Naive B cell (primary cell): Measurements from ENCODE around the gene MAPT. TPM values are rescaled to one million over a fixed set of nuclear protein-coding genes. Genes with fewer than 3 reads are reported as not detected.
A peak's percentile ranks its signal among the peaks of the same experiment; 100 is the strongest.

ENCODE experiments used
- ATAC-seq, 2 donors: fragments of 150-1000 bp; cut with Tn5 transposase; 2 replicates each; pipeline ENCODE4 v1.10.0; 2021; ENCODE audit warnings: low read depth in 2 of 2, mild to moderate bottlenecking in 2 of 2, moderate library complexity in 2 of 2
- DNase-seq: peaks from one replicate; pipeline ENCODE4 v3.0.0; 2022
- H3K27ac Mint-ChIP-seq, 6 donors: one replicate each; pipeline ENCODE4 v1.8.0; 2020 to 2022; ENCODE audit warnings: mild to moderate bottlenecking in 6 of 6, mixed read lengths in 6 of 6, moderate library complexity in 5 of 6, inconsistent platforms in 2 of 6
- H3K27me3 Mint-ChIP-seq, 3 donors: one replicate each; pipeline ENCODE4 v1.8.0; 2021 to 2022; ENCODE audit warnings: mixed read lengths in 3 of 3, mild to moderate bottlenecking in 1 of 3
- H3K36me3 Mint-ChIP-seq, 2 donors: one replicate each; pipeline ENCODE4 v1.8.0; 2020 to 2022; ENCODE audit warnings: mixed read lengths in 2 of 2, inconsistent platforms in 1 of 2, mild to moderate bottlenecking in 1 of 2
- H3K4me1 Mint-ChIP-seq, 3 donors: one replicate each; pipeline ENCODE4 v1.8.0; 2020 to 2022; ENCODE audit warnings: mixed read lengths in 3 of 3, inconsistent platforms in 1 of 3, mild to moderate bottlenecking in 1 of 3, moderate library complexity in 1 of 3
- H3K4me3 Mint-ChIP-seq, 8 donors: one replicate each; pipeline ENCODE4 v1.8.0; 2020 to 2022; ENCODE audit warnings: mild to moderate bottlenecking in 8 of 8, mixed read lengths in 8 of 8, moderate library complexity in 8 of 8, inconsistent platforms in 2 of 8
- H3K9me3 Mint-ChIP-seq, 7 donors: one replicate each; pipeline ENCODE4 v1.8.0; 2020 to 2022; ENCODE audit warnings: mixed read lengths in 7 of 7, mild to moderate bottlenecking in 5 of 7, inconsistent platforms in 2 of 7, moderate library complexity in 1 of 7
- polyA plus RNA-seq, 6 donors: library from polyadenylated mRNA; unstranded; fragments of 300-500 nt; fragmentation: Illumina TruSeq; gene quantifications; one replicate each; pipeline ENCODE4 v1.2.3, GENCODE V29; 2021; ENCODE audit warnings: low read depth in 6 of 6

Gene MAPT
- polyA plus RNA-seq, 6 donors from 2014 or later: 0.10 to 0.29 TPM; not detected in 4

DNA sequence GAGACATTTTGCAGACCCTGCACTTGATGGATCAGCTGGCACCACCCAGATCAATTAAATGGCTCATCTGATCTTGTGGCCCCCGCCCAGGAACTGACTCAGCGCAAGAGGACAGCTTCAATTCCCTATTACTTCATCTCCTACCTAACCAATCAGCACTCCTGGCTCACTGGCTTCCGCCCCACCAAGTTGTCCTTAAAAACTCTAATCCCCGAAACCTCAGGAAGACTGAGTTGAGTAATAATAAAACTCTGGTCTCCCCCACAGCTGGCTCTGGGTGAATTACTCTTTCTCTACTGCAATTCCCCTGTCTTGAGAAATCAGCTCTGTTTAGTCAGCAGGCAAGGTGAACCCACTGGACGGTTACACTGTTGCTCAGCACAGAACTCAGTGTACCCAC is 26.1 kb upstream of the MAPT start:
- Mint-ChIP-seq H3K27ac (no peak overlapping the region), H3K36me3 (no peaks in the 10 kb centered on the region), H3K9me3 (peaks cover 0 to 1% (median 0%) of the 10 kb centered on the region in 7 donors), H3K4me3 (no peak overlapping the region), H3K27me3 (peaks cover 25 to 68% (median 50%) of the 10 kb centered on the region in 3 donors), H3K4me1 (no peaks in the 10 kb centered on the region)
- no peak for ATAC-seq
- no peak for DNase-seq

DNA sequence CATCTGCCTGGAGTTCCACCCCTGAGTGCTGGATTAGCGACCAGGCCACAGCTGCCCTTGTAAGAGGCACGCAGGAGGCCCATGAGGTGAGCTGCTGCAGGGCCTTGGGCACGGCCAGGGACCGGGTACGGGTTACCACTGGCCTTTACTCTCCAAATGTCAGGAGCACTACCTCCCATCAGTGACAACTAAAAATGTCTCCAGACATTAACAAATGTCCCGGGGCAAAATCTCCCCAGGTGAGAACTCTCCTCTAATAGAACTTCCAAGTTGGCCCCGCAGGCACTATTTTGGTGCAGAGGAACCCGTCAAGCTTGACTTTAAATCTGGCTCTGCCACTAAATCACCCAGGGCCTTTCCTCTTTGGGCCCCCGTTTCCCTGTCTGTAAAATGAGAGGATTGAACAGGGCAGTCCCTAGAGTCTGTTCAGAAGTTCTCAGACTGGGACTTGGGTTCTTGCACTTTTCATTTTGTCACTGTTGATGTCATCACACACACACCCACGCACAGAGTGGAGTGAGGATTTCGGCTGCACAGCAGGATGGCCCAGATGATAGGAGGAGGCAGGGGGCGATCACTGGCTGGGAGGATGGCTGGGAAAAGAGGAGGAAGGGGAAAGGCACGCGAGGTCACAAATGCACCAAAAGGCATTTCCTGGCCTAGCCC is 24.5 kb upstream of the MAPT start:
- H3K36me3 Mint-ChIP-seq: no peaks in the 10 kb centered on the region
- no peaks in the 10 kb centered on the region for H3K9me3 Mint-ChIP-seq
- H3K27ac Mint-ChIP-seq: no peak overlapping the region
- H3K4me1 Mint-ChIP-seq: peaks cover 0 to 5% (median 2%) of the 10 kb centered on the region in 3 donors
- ATAC-seq (no peak), DNase-seq (no peak)
- no peak overlapping the region for H3K4me3 Mint-ChIP-seq
- peaks cover 22 to 57% (median 34%) of the 10 kb centered on the region in 3 donors for H3K27me3 Mint-ChIP-seq

DNA sequence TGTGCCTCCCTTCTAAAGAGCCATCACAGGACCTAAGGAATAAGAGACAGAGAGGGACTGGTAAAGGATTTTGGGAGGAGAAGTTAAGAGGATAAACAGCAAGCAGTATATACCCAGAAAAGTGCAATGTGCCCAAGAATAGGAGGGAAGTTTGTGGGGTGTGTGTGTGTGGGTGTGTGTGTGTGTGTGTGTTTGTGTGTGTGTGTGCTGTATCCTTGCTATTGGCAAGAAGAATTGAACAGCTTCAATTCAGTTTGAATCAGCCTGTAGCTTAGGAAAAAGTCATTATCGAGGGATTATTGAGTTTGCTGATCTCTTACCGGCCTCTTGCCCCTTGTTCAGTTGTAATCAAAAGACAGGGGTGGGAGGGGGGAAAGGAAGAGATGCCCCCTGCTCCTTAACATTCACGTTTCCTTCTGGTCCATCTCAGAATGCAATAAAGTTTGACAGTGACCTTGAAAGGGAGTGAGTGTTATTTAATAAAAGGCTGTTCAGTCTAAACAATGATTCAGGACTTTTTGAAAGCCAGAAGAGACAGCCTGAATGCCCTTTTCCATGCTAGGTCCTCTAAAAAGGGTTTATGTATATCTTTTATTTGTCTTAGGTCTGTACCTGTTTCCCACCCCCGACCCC is 23.9 kb upstream of the MAPT start:
- no peak for ATAC-seq
- Mint-ChIP-seq H3K4me1 (peaks cover 0 to 5% (median 2%) of the 10 kb centered on the region in 3 donors), H3K4me3 (no peak overlapping the region), H3K27me3 (peaks cover 23 to 57% (median 28%) of the 10 kb centered on the region in 3 donors), H3K9me3 (no peaks in the 10 kb centered on the region), H3K27ac (peak overlapping the region in 1 of 6 donors; percentile 73), H3K36me3 (no peaks in the 10 kb centered on the region)
- no peak for DNase-seq

DNA sequence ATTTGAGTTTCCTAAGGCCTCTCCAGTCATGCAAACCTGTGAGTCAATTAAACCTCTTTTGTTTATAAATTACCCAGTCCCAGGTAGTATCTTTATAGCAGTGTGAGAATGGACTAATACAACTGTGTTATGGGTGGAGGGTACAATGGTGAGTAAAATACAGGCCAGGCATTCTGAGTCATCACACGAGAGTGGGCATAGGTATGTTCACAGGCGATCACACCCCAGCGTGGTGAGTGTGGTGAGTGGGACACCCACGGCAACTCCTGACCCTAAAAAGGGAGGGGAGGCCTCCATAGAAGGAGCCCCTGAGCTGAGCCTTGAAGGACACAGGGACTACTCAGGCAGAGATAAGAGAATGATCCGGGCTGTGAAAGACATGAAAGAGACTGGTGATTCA is 22.6 kb upstream of the MAPT start:
- no peak overlapping the region for H3K4me3 Mint-ChIP-seq
- no peak for ATAC-seq
- no peaks in the 10 kb centered on the region for H3K36me3 Mint-ChIP-seq
- H3K27ac Mint-ChIP-seq: no peak overlapping the region
- no peaks in the 10 kb centered on the region for H3K9me3 Mint-ChIP-seq
- peaks cover 0 to 5% (median 2%) of the 10 kb centered on the region in 3 donors for H3K4me1 Mint-ChIP-seq
- no peak for DNase-seq
- H3K27me3 Mint-ChIP-seq: peaks cover 21 to 48% (median 22%) of the 10 kb centered on the region in 3 donors

DNA sequence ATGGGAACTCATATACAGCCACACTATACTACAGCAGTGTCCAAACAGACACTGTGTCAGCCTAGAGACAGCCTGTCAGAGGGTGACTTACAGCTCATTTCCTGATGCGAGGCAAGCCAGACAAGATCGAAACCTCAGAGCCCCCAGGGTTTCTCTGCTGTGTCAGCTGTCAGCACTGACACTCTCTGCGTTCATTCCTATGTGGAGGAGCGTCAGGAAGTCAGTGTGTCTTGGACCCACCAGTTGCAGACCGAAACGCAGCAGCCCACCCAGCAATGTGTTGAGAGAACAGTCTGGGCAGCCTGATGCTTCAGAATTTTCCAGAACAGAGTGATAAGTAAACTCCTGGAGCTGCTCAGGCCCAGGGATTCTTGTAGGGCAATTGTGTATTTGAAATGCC is 20.6 kb upstream of the MAPT start:
- Mint-ChIP-seq H3K9me3 (peaks cover 0 to 8% (median 3%) of the 10 kb centered on the region in 7 donors), H3K4me1 (peaks cover 0 to 5% (median 2%) of the 10 kb centered on the region in 3 donors), H3K4me3 (peak overlapping the region in 1 of 8 donors; percentile 5), H3K27me3 (peaks cover 20 to 47% (median 21%) of the 10 kb centered on the region in 3 donors), H3K36me3 (no peaks in the 10 kb centered on the region), H3K27ac (no peak overlapping the region)
- no peak for DNase-seq
- ATAC-seq: no peak

DNA sequence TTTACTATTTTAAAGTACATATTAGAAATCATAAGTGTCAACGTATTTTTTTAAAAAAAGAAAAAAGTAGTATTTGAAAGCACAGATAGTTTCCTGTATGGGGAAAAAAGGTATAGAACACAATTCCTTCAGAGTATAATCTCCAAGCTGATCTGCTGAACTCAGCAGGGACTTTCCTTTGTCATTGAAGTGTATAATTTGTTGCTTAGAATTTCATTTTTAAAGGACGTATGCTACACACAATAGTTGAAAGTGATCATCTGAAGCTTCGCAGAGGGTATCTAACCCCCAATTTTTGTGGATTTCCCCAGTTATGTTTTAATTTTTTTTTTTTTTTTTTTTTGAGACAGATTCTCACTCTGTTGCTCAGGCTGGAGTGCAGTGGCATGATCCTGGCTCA is 20.2 kb upstream of the MAPT start:
- no peak for DNase-seq
- Mint-ChIP-seq H3K27ac (no peak overlapping the region), H3K9me3 (peaks cover 0 to 8% (median 3%) of the 10 kb centered on the region in 7 donors), H3K4me1 (peaks cover 0 to 5% (median 2%) of the 10 kb centered on the region in 3 donors), H3K36me3 (no peaks in the 10 kb centered on the region), H3K4me3 (no peak overlapping the region), H3K27me3 (peaks cover 20 to 47% (median 21%) of the 10 kb centered on the region in 3 donors)
- ATAC-seq: no peak

DNA sequence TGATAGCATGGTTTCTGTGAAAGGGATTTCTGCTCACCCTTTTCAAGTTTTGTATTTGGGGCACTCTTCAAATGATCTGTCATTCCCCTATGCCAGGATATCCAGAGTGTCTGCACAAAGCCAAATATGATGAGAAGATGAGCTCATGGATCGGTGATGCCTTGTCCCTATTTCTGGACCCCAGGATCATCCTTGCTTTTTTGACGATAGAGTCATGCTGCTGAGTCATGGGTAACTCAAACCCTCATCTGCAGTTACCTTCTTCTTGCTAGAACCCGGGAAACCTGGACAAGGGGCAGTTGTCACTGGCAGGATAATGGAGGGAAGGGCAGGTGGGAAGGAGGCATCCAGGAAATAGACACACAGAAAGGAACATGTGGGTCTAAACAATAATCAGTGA is 17.8 kb upstream of the MAPT start:
- ATAC-seq (no peak), DNase-seq (no peak)
- H3K4me1 Mint-ChIP-seq: peaks cover 0 to 5% (median 2%) of the 10 kb centered on the region in 3 donors
- no peak overlapping the region for H3K4me3 Mint-ChIP-seq
- no peaks in the 10 kb centered on the region for H3K36me3 Mint-ChIP-seq
- peaks cover 0 to 8% (median 3%) of the 10 kb centered on the region in 7 donors for H3K9me3 Mint-ChIP-seq
- H3K27me3 Mint-ChIP-seq: peaks cover 20 to 41% (median 25%) of the 10 kb centered on the region in 3 donors
- no peak overlapping the region for H3K27ac Mint-ChIP-seq

DNA sequence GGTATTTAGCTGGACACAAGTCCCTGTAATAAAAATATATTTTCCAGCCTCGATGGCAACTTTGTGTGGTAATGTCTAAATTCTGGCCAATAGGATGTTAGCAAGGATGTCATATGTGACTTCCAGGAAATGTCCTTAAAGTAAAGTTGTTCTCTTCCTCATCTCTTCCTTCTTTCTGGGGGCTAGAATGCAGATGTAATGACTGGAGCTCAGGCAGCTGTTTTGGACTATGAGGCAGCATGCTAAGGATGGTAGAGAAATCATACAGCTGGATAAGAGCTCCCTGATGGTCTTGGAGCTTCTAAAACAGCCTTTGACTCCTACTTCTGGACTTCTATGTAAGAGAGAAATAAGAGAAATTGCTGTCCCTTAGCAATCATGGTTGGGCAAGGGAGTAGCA is 16.9 kb upstream of the MAPT start:
- DNase-seq (no peak), ATAC-seq (no peak)
- peak overlapping the region in 1 of 6 donors; percentile 28 for H3K27ac Mint-ChIP-seq
- H3K27me3 Mint-ChIP-seq: peaks cover 23 to 40% (median 26%) of the 10 kb centered on the region in 3 donors
- peaks cover 0 to 8% (median 3%) of the 10 kb centered on the region in 7 donors for H3K9me3 Mint-ChIP-seq
- H3K4me1 Mint-ChIP-seq: peaks cover 0 to 5% (median 2%) of the 10 kb centered on the region in 3 donors
- H3K4me3 Mint-ChIP-seq: no peak overlapping the region
- no peaks in the 10 kb centered on the region for H3K36me3 Mint-ChIP-seq

DNA sequence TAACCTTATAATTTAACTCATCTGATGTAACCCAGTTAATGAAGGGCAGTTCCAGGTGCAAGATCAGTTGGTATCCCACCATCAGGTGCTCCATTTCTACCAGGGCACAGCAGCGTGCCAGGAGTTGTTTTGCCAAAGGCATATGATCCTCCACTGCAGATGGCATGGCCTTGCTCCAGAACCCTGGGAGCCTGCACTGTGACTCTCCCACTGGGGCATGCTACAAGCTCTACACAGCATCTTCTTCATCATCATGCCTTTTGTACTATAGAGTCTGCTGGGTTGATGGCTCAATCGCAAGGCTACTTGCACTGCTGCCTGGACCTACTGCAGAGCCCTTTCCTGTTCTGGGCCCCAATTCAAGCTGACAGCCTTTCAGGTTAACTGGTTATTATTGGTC is 11.3 kb upstream of the MAPT start:
- DNase-seq: no peak
- Mint-ChIP-seq H3K27ac (no peak overlapping the region), H3K27me3 (peaks cover 15 to 51% (median 32%) of the 10 kb centered on the region in 3 donors), H3K4me3 (no peak overlapping the region), H3K9me3 (peaks cover 0 to 23% (median 12%) of the 10 kb centered on the region in 7 donors), H3K4me1 (no peaks in the 10 kb centered on the region), H3K36me3 (peaks cover 5 to 20% of the 10 kb centered on the region in 2 donors)
- no peak for ATAC-seq

DNA sequence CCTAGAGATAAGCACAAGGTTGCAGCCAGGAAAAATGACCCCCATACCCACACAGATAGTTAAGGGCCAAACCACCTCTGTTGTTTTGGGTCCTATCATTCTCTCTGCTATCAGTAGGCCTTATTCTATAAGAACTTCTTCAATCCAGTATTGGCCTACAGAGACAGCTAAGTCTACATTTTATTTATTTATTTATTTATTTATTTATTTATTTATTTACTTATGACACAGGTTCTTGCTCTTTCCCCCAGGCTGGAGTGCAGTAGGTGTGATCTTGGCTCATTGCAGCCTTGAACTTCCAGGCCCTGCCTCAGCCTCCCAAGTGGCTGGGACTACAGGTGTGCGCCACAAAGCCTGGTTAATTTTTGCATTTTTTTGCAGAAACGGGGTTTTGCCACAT is 7.5 kb upstream of the MAPT start:
- H3K4me1 Mint-ChIP-seq: no peaks in the 10 kb centered on the region
- H3K27me3 Mint-ChIP-seq: peaks cover 11 to 47% (median 28%) of the 10 kb centered on the region in 3 donors
- peaks cover 5 to 20% of the 10 kb centered on the region in 2 donors for H3K36me3 Mint-ChIP-seq
- no peak for DNase-seq
- no peak overlapping the region for H3K4me3 Mint-ChIP-seq
- H3K27ac Mint-ChIP-seq: no peak overlapping the region
- no peak for ATAC-seq
- peaks cover under 1 to 22% (median 12%) of the 10 kb centered on the region in 7 donors for H3K9me3 Mint-ChIP-seq

DNA sequence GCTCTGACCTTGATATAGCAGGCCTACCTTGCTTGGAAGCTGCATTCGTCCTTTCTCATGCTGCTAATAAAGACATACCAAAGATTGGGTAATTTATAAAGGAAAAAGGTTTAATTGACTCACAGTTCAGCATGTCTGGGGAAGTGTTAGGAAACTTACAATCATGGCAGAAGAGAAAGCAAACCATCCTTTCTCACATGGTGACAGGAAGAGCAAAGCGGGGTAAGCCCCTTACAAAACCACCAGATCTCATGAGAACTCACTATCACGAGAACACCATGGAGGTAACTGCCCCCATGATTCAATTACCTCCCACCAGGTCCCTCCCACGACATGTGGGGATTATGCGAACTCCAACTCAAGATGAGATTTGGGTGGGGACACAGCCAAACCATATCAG is 6.0 kb upstream of the MAPT start:
- Mint-ChIP-seq H3K4me1 (no peaks in the 10 kb centered on the region), H3K4me3 (no peak overlapping the region), H3K9me3 (peaks cover 2 to 22% (median 12%) of the 10 kb centered on the region in 7 donors), H3K36me3 (peaks cover 5 to 20% of the 10 kb centered on the region in 2 donors), H3K27ac (no peak overlapping the region), H3K27me3 (peaks cover 4 to 32% (median 25%) of the 10 kb centered on the region in 3 donors)
- ATAC-seq (no peak), DNase-seq (no peak)

DNA sequence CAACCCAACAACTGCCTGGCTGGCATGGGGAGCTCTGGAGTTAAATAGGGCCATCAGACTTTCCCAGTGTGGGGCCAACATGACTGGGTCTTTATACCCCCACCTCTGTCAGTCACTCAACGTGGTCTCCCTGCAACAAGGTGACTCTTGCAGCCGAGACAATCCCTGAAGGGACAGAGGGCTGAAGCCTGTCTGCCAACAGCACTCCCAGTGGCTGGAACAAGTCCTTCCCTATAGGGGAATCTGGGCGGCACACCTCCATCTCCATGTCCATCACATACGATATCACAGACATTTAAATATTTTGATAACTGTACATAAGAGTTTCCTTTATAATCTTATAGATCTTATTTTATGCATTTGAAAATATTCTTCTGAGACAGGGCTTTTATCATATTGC is 4.8 kb upstream of the MAPT start:
- H3K4me1 Mint-ChIP-seq: peaks cover 0 to 5% (median 0%) of the 10 kb centered on the region in 3 donors
- H3K36me3 Mint-ChIP-seq: peaks cover 0 to 16% of the 10 kb centered on the region in 2 donors
- DNase-seq: no peak
- H3K9me3 Mint-ChIP-seq: peaks cover 2 to 12% (median 6%) of the 10 kb centered on the region in 7 donors
- H3K4me3 Mint-ChIP-seq: no peak overlapping the region
- peaks cover 4 to 27% (median 25%) of the 10 kb centered on the region in 3 donors for H3K27me3 Mint-ChIP-seq
- H3K27ac Mint-ChIP-seq: no peak overlapping the region
- no peak for ATAC-seq

DNA sequence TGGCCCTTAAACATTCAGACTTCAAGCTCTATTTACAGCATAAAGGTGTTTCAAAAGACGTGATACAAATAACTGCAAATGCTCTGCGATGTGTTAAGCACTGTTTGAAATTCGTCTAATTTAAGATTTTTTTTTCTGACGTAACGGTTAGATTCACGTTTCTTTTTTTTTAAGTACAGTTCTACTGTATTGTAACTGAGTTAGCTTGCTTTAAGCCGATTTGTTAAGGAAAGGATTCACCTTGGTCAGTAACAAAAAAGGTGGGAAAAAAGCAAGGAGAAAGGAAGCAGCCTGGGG is 681 bp upstream of the MAPT start:
- Mint-ChIP-seq H3K27me3 (peaks cover 12 to 42% (median 20%) of the 10 kb centered on the region in 3 donors), H3K4me1 (peaks cover 0 to 20% (median 15%) of the 10 kb centered on the region in 3 donors), H3K4me3 (peak overlapping the region; percentile 72 to 90 (median 86)), H3K9me3 (peaks cover 0 to 2% (median 0%) of the 10 kb centered on the region in 7 donors), H3K36me3 (no peaks in the 10 kb centered on the region), H3K27ac (no peak overlapping the region)
- no peak for DNase-seq
- no peak for ATAC-seq
